Stomach (tissue), 9 donors: ENCODE data around the gene SFXN5. TPM values are rescaled to one million over a fixed set of nuclear protein-coding genes. Genes with fewer than 3 reads are reported as not detected.

Source experiments
- DNase-seq, 2 donors: peaks; one replicate each; pipeline versions ENCODE4 v3.0.0 to v3.0.0-alpha.2; 2013 to 2019
- H3K27ac ChIP-seq, 5 donors: fragments of 200-600 bp in 4 of 5; sonication (generic) in 4 of 5; one replicate each; pipeline ENCODE4 v1.5.1; 2013 to 2019; ENCODE audit warnings: mild to moderate bottlenecking in 1 of 5, moderate library complexity in 1 of 5
- H3K27me3 ChIP-seq, 3 donors: fragments of 200-600 bp; sonication (generic); one replicate each; pipeline ENCODE4 v1.5.1; 2017 to 2019; ENCODE audit warnings: mixed run types in 1 of 3
- H3K36me3 ChIP-seq, 4 donors: fragments of 200-600 bp; sonication (generic); 1 replicate in 3 of 4; 2 replicates in 1 of 4; pipeline ENCODE4 v1.5.1; 2016 to 2019
- H3K4me1 ChIP-seq, 4 donors: fragments of 200-600 bp; sonication (generic); one replicate each; pipeline ENCODE4 v1.5.1; 2016 to 2019
- H3K4me3 ChIP-seq, 4 donors: fragments of 200-600 bp; sonication (generic) in 3 of 4; one replicate each; pipeline ENCODE4 v1.5.1; 2016 to 2019; ENCODE audit warnings: mild to moderate bottlenecking in 1 of 4
- H3K9me3 ChIP-seq, 4 donors: fragments of 200-600 bp; sonication (generic); one replicate each; pipeline ENCODE4 v1.5.1; 2016 to 2019
- EP300 ChIP-seq: sonication (generic); formaldehyde crosslinking; IDR thresholded peaks from one replicate; pipeline ENCODE4 v1.6.1; 2017; ENCODE audit warnings: antibody characterized with exemption
- POLR2A ChIP-seq, 4 donors: fragments of 450-650 bp; IDR thresholded peaks; one replicate each; pipeline ENCODE4 v1.6.1; 2016; ENCODE audit warnings: antibody characterized with exemption in 4 of 4, control low read depth in 2 of 4, mild to moderate bottlenecking in 1 of 4, moderate library complexity in 1 of 4
- POLR2AphosphoS5 ChIP-seq, 3 donors: sonication (generic); formaldehyde crosslinking; IDR thresholded peaks; one replicate each; pipeline ENCODE4 v1.6.1; 2016; ENCODE audit warnings: antibody characterized with exemption in 3 of 3
- WGBS, 5 donors: extraction: QIAGEN DNeasy Blood & Tissue Kit in 3 of 5; methylation state at CpG; one replicate each; pipeline versions ENCODE4 v1.1.5 to v1.1.7; 2013 to 2018; 5-methylcytosine and 5-hydroxymethylcytosine counted together
- intact Hi-C: fragments of 100-400 bp; cut with DNase I; formaldehyde crosslinking; loops from one replicate; pipeline ENCODE4 v1.15.1; 2023; ENCODE audit warnings: low total_unique reads
- polyA plus RNA-seq, 3 donors: library from polyadenylated mRNA; stranded (reverse); fragments of 200-250 nt; gene quantifications; one replicate each; pipeline ENCODE4 v1.2.3, GENCODE V29; 2013
- total RNA-seq, 5 donors: library from RNA; depleted of rRNA; stranded (reverse); fragments of >200 nt; gene quantifications; one replicate each; pipeline versions ENCODE4 v1.1.0 to v1.2.3, GENCODE V29; 2014 to 2016
- TF ChIP-seq, protein P1 (sequence below), 7 experiments: fragments of 450-650 bp in 4 of 7; fragments of 200-600 bp in 3 of 7; sonication (generic) in 3 of 7; IDR thresholded peaks; one replicate each; pipeline ENCODE4 v1.5.1; 2016 to 2019; ENCODE audit warnings: antibody characterized with exemption in 7 of 7, control low read depth in 2 of 7, mild to moderate bottlenecking in 1 of 7
- donor health status: healthy with polysubstance abuse.
- donor health status: Bipolar disorder and iron deficiency.
- donor health status: healthy.

Gene SFXN5
- total and polyA plus RNA-seq, 8 donors: 2.7 to 118 (median 17.2) TPM

DNA sequence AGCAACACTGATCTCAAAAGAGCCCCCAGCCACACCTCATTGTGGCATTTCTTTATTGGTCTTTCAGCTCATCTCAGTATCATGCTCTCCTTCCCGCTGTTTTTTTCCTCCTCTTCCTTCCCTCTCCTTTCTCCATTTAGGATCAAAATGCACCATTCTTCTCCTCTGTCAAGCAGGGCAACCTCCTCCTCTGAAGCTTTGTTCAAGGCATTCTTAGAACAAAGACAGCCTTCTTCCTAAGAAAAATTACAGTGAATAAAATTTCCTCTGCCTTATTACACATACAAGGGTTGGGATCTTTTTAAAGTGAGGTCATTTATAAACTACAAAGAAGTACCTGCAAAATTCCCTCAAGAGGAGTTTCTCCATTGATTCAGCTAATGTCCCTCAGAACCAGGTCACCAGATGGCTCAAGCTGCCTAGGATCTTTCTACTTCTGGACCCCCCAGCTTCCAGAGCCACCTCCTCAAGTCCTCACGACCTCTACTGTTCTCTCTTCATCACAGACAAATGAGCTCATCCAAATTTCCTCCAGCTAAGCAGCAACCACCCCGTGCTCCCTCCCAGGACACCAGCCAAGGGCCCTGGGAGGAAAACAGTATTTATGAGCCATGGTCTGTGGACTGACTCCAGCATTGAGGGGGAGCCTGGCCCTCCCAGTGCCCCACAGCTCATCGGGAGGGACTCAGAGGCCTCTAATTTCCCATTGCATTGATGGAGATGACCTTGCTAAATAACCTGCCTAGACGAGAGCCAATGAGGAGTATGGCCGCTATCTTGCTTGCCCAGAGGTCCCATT, 18.0 kb downstream of the SFXN5 start:
- Histone ChIP-seq H3K36me3 (peaks cover 7 to 36% (median 28%) of the 10 kb centered on the region in 4 donors), H3K4me1 (no peaks in the 10 kb centered on the region), H3K27ac (no peak overlapping the region), H3K27me3 (no peaks in the 10 kb centered on the region), H3K4me3 (no peak overlapping the region), H3K9me3 (peaks cover 0 to 14% (median 6%) of the 10 kb centered on the region in 4 donors)
- no peak for DNase-seq
- intact Hi-C loops: no loop called here
- WGBS, 5 donors: 74 to 86% (median 81%) methylated on average over 6 of the region's 6 CpGs
- TF ChIP-seq, protein P1, sequence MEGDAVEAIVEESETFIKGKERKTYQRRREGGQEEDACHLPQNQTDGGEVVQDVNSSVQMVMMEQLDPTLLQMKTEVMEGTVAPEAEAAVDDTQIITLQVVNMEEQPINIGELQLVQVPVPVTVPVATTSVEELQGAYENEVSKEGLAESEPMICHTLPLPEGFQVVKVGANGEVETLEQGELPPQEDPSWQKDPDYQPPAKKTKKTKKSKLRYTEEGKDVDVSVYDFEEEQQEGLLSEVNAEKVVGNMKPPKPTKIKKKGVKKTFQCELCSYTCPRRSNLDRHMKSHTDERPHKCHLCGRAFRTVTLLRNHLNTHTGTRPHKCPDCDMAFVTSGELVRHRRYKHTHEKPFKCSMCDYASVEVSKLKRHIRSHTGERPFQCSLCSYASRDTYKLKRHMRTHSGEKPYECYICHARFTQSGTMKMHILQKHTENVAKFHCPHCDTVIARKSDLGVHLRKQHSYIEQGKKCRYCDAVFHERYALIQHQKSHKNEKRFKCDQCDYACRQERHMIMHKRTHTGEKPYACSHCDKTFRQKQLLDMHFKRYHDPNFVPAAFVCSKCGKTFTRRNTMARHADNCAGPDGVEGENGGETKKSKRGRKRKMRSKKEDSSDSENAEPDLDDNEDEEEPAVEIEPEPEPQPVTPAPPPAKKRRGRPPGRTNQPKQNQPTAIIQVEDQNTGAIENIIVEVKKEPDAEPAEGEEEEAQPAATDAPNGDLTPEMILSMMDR (IDR thresholded peaks at IDR 0.05): no peak
- TF ChIP-seq POLR2AphosphoS5 (IDR thresholded peaks at IDR 0.05) (no peak), POLR2A (IDR thresholded peaks at IDR 0.05) (no peak), EP300 (no peak)

DNA sequence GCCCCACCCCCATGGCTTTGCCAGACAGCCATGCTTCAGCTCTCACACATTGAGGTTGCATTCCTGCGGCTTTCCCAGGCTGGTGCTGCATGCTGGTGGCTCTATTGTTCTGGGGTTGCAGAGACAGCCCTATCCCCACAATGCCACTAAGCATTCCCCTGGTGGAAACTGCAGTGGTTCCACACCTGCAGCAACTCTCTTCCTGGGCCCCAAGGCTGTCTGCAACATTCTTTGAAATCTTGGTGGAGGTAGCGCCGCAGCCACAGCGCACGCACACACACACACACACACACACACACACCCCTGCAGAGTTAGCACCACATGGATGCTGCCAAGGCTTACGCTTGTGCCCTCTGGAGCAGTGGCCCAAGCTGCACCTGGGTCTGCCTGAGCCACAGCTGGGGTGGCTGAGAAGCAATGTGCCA, 21.4 kb downstream of the SFXN5 start:
- Histone ChIP-seq H3K27ac (no peak overlapping the region), H3K36me3 (peaks cover 0 to 8% (median 2%) of the 10 kb centered on the region in 4 donors), H3K27me3 (no peaks in the 10 kb centered on the region), H3K9me3 (no peaks in the 10 kb centered on the region), H3K4me1 (no peaks in the 10 kb centered on the region), H3K4me3 (no peak overlapping the region)
- 77 to 94% (median 90%) methylated on average over 5 to 6 of the region's 6 CpGs for WGBS, 5 donors
- TF ChIP-seq, protein P1 (IDR thresholded peaks at IDR 0.05): no peak
- TF ChIP-seq POLR2AphosphoS5 (IDR thresholded peaks at IDR 0.05): no peak
- TF ChIP-seq EP300: no peak
- no peak for TF ChIP-seq POLR2A (IDR thresholded peaks at IDR 0.05)
- DNase-seq: no peak
- intact Hi-C loops: no loop called here

DNA sequence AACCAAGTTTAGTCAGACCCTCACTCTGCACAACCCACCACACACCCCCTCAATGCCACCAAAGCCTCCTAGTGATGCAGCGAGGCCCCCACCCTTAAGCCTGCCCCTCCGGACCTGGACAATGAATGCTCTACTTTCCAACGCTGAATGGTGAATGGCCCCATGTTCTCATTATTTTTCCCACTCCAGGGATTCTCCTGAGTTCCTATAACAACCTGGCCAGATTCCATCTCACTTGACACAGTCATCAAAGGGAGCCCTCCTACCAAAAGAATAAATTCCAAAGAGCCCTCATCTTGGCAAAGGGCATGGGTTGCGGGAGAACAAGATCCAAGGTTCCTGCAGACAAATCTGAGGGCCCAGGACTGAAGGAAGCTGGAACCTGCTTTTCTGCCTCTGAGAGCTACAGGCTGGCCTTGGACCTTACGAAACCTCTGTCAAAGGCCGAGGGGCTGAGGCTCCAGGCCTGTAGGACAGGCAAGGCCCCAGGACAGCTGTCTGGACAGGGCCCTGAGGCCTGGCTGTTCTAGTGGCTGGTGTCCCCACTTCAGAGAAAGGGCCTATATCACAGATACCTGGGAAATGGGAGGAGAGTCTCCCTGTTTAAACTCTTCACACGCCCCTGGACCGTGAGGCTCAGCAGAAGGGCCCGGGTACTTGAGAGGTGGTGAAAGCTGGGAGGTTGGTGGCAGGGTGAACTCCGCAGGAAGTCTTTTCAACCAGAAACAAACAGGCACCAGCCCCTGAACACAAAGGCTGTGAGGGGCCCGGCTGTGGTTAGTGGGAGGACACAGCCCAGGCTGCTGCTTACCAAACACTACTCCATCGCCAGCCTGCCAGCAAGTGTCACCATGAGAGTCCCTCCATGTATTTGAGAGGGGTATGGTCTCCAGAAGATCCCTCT, 27.3 kb downstream of the SFXN5 start:
- WGBS, 5 donors: 79 to 91% (median 86%) methylated on average over 10 to 12 of the region's 12 CpGs
- Histone ChIP-seq H3K27me3 (no peaks in the 10 kb centered on the region), H3K9me3 (no peaks in the 10 kb centered on the region), H3K27ac (no peak overlapping the region), H3K4me1 (no peaks in the 10 kb centered on the region), H3K4me3 (no peak overlapping the region), H3K36me3 (peaks cover 0 to 19% (median 12%) of the 10 kb centered on the region in 4 donors)
- intact Hi-C loops: no loop called here
- DNase-seq: no peak
- TF ChIP-seq POLR2A (IDR thresholded peaks at IDR 0.05) (no peak), EP300 (no peak), POLR2AphosphoS5 (IDR thresholded peaks at IDR 0.05) (no peak)
- TF ChIP-seq, protein P1 (IDR thresholded peaks at IDR 0.05): no peak

DNA sequence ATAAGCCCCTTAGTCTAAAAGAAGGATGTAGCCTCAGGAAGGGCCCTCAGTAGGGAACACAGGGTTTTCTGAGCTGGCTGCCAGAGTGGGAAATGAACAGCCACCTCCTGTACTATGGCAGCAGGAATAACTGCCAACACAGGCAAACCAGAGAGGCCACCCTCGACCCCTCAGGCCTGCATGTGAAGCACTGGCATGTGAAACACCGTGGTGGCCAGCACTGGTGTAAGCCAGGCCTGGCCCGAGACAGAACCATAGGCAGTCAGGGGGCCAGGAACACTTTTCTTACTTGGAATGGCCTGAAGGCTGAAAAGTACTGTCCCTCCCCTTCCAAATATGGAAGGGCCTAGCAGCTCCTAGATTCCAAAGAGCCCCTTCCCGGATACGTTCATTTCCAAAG, 28.2 kb downstream of the SFXN5 start:
- H3K36me3 ChIP-seq: peaks cover 0 to 24% (median 13%) of the 10 kb centered on the region in 4 donors
- H3K9me3 ChIP-seq: no peaks in the 10 kb centered on the region
- no peak overlapping the region for H3K4me3 ChIP-seq
- 88 to 95% (median 91%) methylated on average over 4 to 5 of the region's 5 CpGs for WGBS, 5 donors
- intact Hi-C loops: no loop called here
- no peaks in the 10 kb centered on the region for H3K27me3 ChIP-seq
- no peak overlapping the region for H3K27ac ChIP-seq
- no peak for DNase-seq
- TF ChIP-seq, protein P1 (IDR thresholded peaks at IDR 0.05): no peak
- TF ChIP-seq EP300 (no peak), POLR2AphosphoS5 (IDR thresholded peaks at IDR 0.05) (no peak), POLR2A (IDR thresholded peaks at IDR 0.05) (no peak)
- no peaks in the 10 kb centered on the region for H3K4me1 ChIP-seq
